Vein endothelial cell (primary cell): ENCODE data around the gene RNASEH2C. TPM values are rescaled to one million over a fixed set of nuclear protein-coding genes. Genes with fewer than 3 reads are reported as not detected.

Source experiments
- small RNA-seq: library from RNA; depleted of rRNA; stranded (forward); fragments of <200 nt; gene quantifications from one replicate; pipeline ENCODE3, GENCODE V24; 2012
- total RNA-seq: library from RNA; depleted of rRNA; stranded (reverse); fragments of >200 nt; gene quantifications from 2 replicates; pipeline ENCODE4 v1.2.3, GENCODE V29; 2012

Gene RNASEH2C
- total RNA-seq = 49.0 and 57.3 TPM in 2 replicates

GRCh38 chr11:65720211-65720934 is at the start of gene RNASEH2C:
Gene RNASEH2C, minus strand, starts transcription at chr11:65720798. Its CDS starts 40 bp downstream, at chr11:65720758.

GRCh38 chr11:65711785-65712632 is 8.6 kb downstream of the RNASEH2C start, which contains the start of gene KAT5:
Gene KAT5, plus strand, starts transcription at chr11:65712252. Its CDS starts 16 bp downstream, at chr11:65712268.

Small RNAs within 50 kb of the gene (small RNA-seq; reads per million reads assigned to genes)
- gene RN7SL309P = not detected

Other genes with a start within 250 kb of the RNASEH2C start
- gene MALAT1, start 221.8 kb downstream of the RNASEH2C start, total RNA-seq = 6,246 and 6,812 TPM in 2 replicates
- 76.4 and 96.7 TPM in 2 replicates for gene SCYL1, start 195.7 kb downstream of the RNASEH2C start, total RNA-seq
- gene LTBP3, start 162.4 kb downstream of the RNASEH2C start, total RNA-seq = 26.8 and 52.9 TPM in 2 replicates
- gene ZNRD2, start 150.3 kb downstream of the RNASEH2C start, total RNA-seq = 52.6 and 56.4 TPM in 2 replicates
- gene FAM89B, start 148.3 kb downstream of the RNASEH2C start, total RNA-seq = 29.3 and 59.4 TPM in 2 replicates
- gene EHBP1L1, start 144.7 kb downstream of the RNASEH2C start, total RNA-seq = 13.4 and 14.4 TPM in 2 replicates
- under 0.01 and 0.29 TPM in 2 replicates for gene KCNK7, start 125.0 kb downstream of the RNASEH2C start, total RNA-seq
- gene MAP3K11, start 106.6 kb downstream of the RNASEH2C start, total RNA-seq = 117 and 122 TPM in 2 replicates
- 41.9 and 48.7 TPM in 2 replicates for gene PCNX3, start 105.0 kb downstream of the RNASEH2C start, total RNA-seq
- gene SIPA1, start 82.7 kb downstream of the RNASEH2C start, total RNA-seq = 58.8 and 68.6 TPM in 2 replicates
- gene RELA, start 57.9 kb downstream of the RNASEH2C start, total RNA-seq = 55.5 and 63.4 TPM in 2 replicates
- gene KAT5, start 8.5 kb downstream of the RNASEH2C start, total RNA-seq = 38.9 and 44.5 TPM in 2 replicates
- 20.6 and 21.9 TPM in 2 replicates for gene AP5B1, start 60.2 kb upstream of the RNASEH2C start, total RNA-seq
- not detected in 2 replicates for gene OVOL1, start 66.3 kb upstream of the RNASEH2C start, total RNA-seq
- gene SNX32, start 113.2 kb upstream of the RNASEH2C start, total RNA-seq = 0.10 and 1.6 TPM in 2 replicates
- 1,256 and 1,560 TPM in 2 replicates for gene CFL1, start 137.4 kb upstream of the RNASEH2C start, total RNA-seq
- 53.7 and 62.4 TPM in 2 replicates for gene MUS81, start 139.6 kb upstream of the RNASEH2C start, total RNA-seq
- gene EFEMP2, start 152.0 kb upstream of the RNASEH2C start, total RNA-seq = 22.2 and 40.2 TPM in 2 replicates
- gene CTSW, start 159.0 kb upstream of the RNASEH2C start, total RNA-seq = 0.33 TPM in 1 of 2 replicates, not detected in the other
- 136 and 187 TPM in 2 replicates for gene FIBP, start 167.7 kb upstream of the RNASEH2C start, total RNA-seq
- gene CCDC85B, start 169.9 kb upstream of the RNASEH2C start, total RNA-seq = 75.8 and 112 TPM in 2 replicates
- gene FOSL1, start 179.6 kb upstream of the RNASEH2C start, total RNA-seq = 32.1 and 39.5 TPM in 2 replicates
- gene C11orf68, start 198.3 kb upstream of the RNASEH2C start, total RNA-seq = 24.7 and 28.1 TPM in 2 replicates
- gene DRAP1, start 198.6 kb upstream of the RNASEH2C start, total RNA-seq = 108 and 111 TPM in 2 replicates
- gene TSGA10IP, start 224.7 kb upstream of the RNASEH2C start, total RNA-seq = not detected in 2 replicates
- gene SART1, start 240.9 kb upstream of the RNASEH2C start, total RNA-seq = 29.2 and 33.6 TPM in 2 replicates